Hematopoietic multipotent progenitor cell treated with erythropoietin and hydrocortisone succinate and interleukin-3 and kit ligand, for 4 days (in vitro differentiated cells): ENCODE results near the gene FXN.

Experiments
- DNase-seq: peaks from one replicate; pipeline ENCODE4 v3.0.0-alpha.2; 2015

Gene FXN

GRCh38 chr9:69145144-69145715 is 109.7 kb downstream of the FXN start:
- no peak for DNase-seq

GRCh38 chr9:69147041-69147834 is 111.7 kb downstream of the FXN start:
- no peak for DNase-seq

GRCh38 chr9:69149321-69149807 is 113.8 kb downstream of the FXN start:
- DNase-seq, result peak; percentile 37
